GM19438 (cell line): ENCODE results near the gene SOWAHB.

Source experiments
- ATAC-seq: cut with Tn5 transposase; IDR thresholded peaks from one replicate; pipeline ENCODE4 v1.9.1; 2021; ENCODE audit warnings: low read depth; ENCODE audit not compliant: unreplicated experiment

SOWAHB gene

GRCh38 chr4:76897536-76898384 lies at the start of gene SOWAHB:
Gene SOWAHB (minus strand): TSS chr4:76898144. CDS start chr4:76897849, 295 bp downstream.
- no peak for ATAC-seq

- no peak for ATAC-seq
Observed at GRCh38 chr4:76947369-76947768, 49.4 kb upstream of the SOWAHB start.

- no peak for ATAC-seq
Observed at GRCh38 chr4:76943790-76944189, 45.8 kb upstream of the SOWAHB start.

- no peak for ATAC-seq
Observed at GRCh38 chr4:76943129-76943620, 45.2 kb upstream of the SOWAHB start.

GRCh38 chr4:76939184-76939583 lies 41.2 kb upstream of the SOWAHB start:
- ATAC-seq = no peak

- ATAC-seq = no peak
Observed at GRCh38 chr4:76931576-76932276, 33.8 kb upstream of the SOWAHB start.

GRCh38 chr4:76931087-76931486 lies 33.1 kb upstream of the SOWAHB start:
- ATAC-seq = no peak

GRCh38 chr4:76930685-76931084 lies 32.7 kb upstream of the SOWAHB start:
- ATAC-seq = no peak

- ATAC-seq = no peak
Observed at GRCh38 chr4:76926841-76927240, 28.9 kb upstream of the SOWAHB start.

GRCh38 chr4:76923619-76924357 lies 25.8 kb upstream of the SOWAHB start:
- ATAC-seq = no peak

- ATAC-seq = no peak
Observed at GRCh38 chr4:76920715-76921114, 22.8 kb upstream of the SOWAHB start.

- ATAC-seq = no peak
Observed at GRCh38 chr4:76909711-76910110, 11.8 kb upstream of the SOWAHB start.

GRCh38 chr4:76905521-76905920 lies 7.6 kb upstream of the SOWAHB start:
- ATAC-seq = no peak

GRCh38 chr4:76904646-76905190 lies 6.8 kb upstream of the SOWAHB start:
- ATAC-seq = no peak

GRCh38 chr4:76902233-76902890 lies 4.4 kb upstream of the SOWAHB start:
- ATAC-seq = no peak

- no peak for ATAC-seq
Observed at GRCh38 chr4:76898949-76899645, 1.2 kb upstream of the SOWAHB start.

GRCh38 chr4:76898385-76898692 lies 395 bp upstream of the SOWAHB start:
- no peak for ATAC-seq

- no peak for ATAC-seq
Observed at GRCh38 chr4:76896614-76897535, 1.1 kb downstream of the SOWAHB start.

GRCh38 chr4:76896048-76896447 lies 1.9 kb downstream of the SOWAHB start:
- no peak for ATAC-seq
